Cerebellar cortex (tissue), 1 donor: ENCODE measurements around the gene RAD51B.
A peak's percentile ranks its signal among the peaks of the same experiment; 100 is the strongest.

ENCODE experiments used
- DNase-seq: peaks from one replicate; pipeline ENCODE4 v3.0.0-alpha.2; 2015; ENCODE audit warnings: low spot score

The RAD51B gene

DNA sequence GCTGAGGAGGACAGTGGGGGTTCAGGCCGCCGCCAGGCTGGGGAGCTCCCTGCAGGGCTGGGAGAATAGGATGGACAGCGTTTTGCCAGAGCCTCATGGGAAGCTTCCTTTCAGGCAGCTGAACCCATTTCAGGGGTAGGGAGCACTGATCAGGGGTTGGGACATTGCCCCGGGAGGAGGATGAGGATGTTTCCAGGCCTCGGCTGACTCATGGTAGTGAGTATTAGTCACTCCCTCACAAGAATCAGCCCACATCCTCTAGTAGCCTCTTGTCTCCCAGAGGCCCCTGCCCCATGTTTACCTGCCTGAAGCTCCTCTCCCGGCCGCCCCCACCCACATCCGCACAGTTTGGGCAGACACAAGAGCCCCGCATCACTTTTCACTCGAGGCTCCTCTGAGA, 883.5 kb downstream of the RAD51B start:
- DNase-seq: no peak

DNA sequence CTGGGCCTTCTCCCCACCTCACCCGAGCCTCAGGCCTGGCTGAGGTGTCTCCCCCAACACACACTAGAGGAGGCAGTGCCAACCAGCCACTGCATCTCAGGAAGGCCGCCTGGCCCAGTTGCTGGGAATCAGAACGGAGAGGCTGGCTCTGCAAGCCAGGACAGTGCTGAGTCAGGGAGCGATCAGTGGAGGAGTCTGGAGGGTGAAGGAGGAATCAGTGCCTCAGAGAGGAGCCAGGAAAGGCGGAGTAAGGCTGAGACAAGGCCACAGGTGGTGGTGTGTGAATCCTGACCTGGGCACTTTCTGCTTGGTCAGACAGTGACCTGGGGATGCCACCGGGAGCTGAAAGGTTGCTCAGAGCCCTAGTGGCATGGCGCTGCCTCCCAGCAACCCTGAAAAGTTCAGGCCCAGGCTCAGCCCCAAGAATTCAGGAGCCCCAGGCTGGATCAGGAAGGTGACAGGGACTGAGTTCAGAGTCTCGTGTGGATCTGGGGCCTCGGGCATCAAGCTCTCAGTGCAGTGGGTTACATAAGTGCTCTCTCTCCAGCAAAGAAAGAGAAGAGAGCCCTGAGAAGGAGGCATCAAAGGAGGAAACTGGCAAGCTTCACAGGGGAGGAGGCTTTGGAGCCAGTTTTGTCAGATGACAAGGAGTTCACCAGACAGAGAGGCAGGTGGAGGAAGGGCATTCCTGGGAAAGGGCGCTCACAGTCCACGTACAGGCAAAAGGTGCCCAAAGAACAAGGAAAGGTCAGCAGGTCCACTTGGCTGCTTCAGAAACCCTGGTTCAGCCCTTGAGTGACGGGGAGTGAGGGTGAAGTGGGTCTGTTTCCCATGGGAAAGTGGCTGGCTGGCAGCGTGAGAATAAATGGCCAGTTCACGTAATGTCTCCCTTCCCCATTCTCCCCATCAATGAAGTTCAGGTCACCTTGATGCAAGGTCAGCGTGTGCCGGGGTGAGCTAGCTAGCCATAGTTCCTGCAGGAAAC, 885.4 kb downstream of the RAD51B start:
- no peak for DNase-seq

DNA sequence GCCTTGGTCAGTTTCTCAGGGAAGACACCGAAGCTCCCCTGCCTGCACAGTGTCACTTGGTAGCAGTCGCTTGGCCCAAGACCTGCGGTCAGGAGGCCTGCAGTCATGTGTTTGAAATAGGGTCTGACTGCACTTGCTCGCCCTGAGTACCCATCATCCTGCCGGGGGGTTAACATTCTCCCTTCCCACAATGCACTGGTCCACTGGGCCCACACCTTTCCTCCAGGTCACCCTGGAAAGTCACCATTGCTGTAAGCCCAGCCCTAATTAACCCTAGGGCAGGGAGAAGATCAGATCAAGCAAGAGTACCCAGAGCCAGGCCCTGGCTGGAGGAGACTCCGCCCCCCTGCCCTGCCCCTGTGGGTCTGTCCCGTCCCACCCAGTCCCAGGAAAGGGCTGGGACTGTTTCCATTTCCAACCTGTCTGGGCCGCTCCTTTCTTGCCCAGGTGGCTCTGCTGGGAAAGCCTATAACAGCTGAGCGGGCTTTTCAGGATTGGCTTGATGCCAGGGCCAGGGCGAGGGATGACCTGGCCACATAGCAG, 886.2 kb downstream of the RAD51B start:
- DNase-seq: no peak

DNA sequence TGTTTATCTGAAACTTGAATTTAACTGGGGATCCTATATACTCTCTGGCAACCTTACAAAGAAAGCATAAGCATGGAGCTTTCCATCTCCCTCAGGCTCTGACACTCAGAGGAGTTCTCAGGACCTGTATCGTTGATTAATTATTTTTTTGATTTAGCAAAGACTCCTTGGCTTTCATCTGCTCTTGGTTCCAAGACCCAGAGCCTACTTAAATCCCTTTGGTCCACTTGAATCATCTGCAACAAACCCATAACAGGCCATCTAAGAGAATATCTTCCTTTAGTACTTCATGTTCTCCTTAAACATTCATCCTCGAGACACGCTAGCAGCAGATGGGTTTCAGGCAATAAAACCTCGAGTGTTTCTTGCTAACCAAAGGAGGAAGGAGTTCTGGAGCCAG, 887.9 kb downstream of the RAD51B start:
- DNase-seq: no peak

DNA sequence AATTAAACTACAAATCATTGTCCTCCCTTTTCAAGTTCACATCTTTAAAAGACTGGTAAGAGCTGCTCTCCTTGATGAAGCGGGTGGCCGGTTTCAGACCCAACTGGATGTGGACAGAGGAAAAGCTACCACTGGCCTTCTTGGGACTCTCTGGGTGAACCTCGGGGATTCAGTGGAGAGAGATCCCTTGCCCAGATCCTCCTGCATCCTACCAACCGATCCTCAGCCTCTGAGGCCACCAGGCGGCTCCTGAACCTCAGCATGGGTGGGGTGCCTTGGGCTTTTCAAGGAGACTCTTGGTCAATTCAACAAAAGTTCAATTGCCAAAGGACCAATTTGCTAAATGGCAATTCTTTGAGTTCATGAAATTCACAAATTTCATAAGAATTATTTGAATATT, 888.8 kb downstream of the RAD51B start:
- no peak for DNase-seq

DNA sequence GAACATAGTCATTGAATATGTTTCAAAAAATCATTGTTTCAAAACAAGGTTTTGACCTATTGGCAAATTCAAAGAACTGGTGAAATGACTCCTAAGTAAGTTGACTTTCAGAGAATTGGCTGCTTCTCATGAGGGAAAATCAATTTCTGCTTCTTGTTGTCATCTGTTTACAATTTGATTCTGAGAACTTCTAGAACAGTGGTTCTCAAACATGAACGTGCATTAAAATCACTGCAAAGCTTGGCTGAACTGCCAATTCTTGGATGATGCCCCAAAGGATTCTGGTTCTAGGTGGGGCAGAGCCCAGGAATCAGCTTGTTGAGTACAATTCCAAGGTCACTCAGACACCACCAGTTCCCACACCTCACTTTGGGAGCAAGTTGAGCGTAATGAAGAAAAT, 889.4 kb downstream of the RAD51B start:
- no peak for DNase-seq

DNA sequence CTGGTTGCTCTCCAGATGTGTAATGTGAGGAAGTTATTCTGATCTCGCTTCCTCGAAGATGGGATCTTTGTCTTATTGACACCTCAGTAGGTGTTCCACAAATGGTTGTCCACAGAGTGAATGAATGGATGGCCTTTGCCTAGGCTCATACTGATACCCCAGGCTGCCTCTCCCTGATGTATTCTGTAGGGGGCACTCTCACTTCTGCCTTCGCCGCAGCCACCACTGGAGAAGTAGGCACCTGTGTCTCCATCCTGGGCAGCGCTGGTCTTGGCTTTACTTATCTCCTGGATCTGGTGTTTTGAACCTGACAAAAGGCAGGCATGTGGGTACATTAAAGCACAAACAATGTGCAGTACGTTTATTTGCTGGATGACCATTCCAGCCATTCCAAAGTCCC, 891.2 kb downstream of the RAD51B start:
- DNase-seq: no peak

DNA sequence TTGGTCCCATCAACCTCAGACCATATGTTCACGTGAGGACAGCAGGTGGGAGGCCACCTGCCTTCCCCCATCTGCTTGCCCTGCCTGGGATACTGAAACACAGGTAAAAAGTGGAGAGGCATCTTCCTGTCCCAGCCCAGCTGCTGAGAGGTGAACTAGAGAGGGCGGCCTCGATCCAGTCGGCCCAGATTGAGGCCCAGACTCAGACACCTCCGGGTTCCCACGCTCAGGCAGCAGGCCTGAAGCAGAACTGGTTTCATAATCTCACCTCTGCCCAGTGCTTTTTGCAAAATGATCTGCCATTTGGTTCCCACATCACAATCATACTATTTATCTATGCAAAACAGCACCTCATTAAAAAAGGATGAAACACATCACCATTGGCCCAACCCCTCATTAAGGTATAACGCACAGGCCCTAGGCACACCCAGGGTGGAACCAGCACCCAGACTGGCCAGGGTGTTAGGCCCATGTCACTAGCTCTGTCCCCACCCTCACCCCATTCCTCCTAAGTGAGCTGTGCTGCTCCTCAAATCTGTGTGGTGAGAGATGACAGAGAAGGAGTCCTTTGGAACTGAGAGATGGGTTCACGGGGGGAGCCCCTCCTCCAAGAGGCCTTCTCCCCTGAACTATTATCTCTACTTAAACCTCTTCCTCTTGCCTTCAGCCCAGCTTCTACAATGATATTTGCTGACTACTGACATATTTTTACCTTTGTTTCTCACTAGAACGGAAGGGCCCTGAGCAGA, 892.2 kb downstream of the RAD51B start:
- DNase-seq: no peak

DNA sequence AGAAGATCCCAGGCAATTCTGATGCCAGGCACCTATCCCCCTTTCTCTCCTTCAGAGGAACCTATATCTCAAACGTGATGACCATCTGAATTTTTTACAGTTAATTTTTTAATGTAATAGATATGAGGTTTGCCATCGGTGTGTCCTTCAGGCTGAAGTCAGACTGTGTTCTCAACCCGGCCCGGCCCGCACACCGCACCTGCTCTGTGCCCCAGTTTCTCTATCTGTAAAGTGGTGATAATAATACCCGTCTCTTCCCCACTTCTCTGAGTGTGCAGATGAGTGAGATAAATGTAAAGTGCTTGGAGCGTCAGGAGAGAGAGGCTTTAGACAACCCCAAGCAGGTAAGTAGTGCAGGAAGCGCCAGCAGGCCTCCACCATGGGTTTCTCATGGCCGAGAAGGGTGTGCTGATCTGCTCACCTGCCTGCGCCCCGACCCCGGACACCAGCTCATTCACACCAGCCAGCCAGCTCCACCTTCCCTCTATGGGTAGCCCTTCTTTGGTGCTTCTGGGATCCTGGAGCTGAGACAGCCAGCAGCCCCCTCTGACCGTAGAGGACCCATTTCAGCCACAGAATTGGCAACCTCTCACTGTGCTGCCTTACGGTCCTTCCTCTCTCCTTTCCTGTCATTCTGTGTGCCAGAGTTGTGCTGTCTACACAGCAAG, 893.3 kb downstream of the RAD51B start:
- no peak for DNase-seq

DNA sequence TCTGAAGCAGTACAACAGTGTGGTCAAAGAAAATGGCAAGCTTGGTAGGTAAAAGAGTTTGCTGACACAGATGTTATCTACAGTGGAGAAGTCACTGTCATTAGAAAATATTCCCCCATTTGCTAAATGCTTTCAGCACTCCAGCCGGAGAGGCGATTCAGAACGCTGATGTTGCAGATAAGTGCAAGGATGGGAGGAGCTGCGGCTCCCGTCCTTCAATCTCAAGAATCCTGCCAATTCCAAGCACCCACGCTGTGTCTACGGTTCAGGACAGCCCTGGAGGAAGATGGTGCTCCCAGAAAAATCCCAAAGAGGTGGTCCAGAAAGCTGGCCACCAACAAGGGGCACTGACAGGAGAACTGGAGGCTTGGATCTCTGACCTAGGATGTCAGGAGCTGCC, 894.2 kb downstream of the RAD51B start:
- no peak for DNase-seq

DNA sequence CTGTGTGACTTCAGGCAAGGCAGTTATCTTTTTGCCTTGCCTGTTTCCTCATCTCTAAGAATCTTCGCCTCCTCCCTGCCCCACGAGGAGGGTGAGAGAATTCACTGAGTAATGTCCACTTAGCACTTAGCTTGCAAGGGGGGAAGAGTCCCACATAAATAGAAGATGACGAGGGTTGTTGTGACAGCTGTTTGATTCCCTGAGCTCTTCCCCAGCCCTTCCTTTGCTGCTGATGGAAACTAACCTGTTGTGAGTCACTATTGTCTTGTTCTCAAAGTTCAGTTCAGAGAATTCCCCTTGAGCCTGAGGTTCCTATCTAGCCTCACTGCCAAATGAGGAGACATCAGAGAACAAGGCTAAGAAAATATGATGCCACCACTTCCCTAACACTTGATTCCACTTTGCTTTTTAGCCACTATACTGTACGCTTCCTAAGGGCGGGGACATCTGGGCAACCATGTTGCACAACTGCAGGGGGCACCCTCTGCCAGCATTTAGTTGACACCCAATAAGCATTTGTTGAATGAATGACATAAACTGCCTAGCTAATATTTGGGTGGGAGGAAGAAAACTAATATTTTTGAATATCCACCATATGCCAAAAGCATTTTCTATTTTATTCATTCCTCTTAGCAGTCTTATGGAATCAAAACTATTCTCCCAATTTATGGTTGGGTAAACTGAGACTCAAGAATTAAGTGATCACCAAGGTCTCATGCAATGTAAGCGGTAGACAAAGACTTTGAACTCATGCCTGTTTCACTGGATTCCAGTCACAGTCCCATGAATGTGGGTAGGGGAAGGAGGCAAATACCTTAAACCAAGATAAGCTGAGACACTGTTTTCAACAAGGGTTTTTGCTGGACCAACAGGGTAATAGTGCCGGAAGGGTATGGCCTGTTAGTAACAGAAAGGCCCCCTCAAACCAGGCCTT, 895.7 kb downstream of the RAD51B start:
- DNase-seq: no peak

DNA sequence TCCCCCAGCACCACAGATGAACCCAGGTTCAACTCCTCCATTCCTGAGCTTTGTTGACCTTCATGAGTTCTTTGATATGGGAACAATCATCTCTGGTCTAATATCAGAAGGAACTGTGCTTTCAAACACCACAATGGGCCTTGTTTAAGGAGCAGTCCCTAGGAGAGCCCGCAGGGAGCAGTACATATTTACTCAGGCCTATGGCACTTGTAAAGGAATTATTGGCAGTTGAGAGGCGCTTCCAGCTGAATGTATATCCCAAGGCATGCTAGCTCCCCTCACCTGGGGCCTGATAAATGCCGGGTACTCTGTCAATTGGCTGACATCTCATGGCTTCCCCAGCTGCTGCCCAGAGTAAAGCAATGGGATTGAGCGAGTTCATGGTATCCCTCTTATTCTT, 897.1 kb downstream of the RAD51B start:
- peak; percentile 9 for DNase-seq

DNA sequence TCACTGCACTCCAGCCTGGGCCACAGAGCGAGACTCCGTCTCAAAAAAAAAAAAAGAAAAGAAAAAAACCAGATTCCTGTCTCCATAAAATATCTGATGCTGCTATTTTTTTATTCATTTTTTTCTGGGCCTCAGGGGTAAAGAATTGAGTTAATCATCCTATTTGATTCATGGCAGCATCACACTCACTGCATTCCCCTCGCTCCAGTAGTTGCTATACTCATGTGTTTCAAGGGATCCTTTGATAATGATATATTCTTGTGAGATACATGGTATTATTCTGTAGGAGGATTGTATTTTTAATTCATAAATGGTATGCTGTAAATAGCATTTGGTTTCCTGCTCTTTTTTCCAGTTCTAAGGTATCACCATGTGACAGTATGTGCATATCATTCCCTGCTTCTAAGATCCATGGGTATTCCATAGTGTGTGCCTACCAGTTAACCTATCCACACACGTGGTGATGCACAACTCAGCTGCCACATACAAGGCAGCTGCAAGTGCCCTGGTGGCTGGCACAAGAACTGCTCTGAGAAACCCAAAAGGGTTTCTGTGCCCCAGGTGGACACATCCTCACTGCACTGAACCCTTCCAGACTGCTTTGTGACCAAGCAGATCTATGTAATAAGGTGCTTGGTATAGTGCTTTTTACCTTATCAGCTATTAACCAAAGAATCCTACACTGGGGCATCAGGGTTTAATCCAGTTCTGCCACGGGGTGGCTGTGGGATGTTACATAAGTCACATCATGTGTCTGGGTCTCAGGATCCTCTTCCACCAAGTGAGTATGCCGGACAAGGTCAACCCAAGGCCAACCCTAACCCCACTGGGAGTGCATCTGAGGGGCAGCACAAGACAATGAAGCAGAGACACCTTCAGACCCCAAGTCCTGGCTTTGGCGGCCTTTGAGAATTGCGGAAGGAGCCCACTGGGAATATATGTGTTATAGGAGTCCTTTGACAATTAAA, 898.7 kb downstream of the RAD51B start:
- no peak for DNase-seq

DNA sequence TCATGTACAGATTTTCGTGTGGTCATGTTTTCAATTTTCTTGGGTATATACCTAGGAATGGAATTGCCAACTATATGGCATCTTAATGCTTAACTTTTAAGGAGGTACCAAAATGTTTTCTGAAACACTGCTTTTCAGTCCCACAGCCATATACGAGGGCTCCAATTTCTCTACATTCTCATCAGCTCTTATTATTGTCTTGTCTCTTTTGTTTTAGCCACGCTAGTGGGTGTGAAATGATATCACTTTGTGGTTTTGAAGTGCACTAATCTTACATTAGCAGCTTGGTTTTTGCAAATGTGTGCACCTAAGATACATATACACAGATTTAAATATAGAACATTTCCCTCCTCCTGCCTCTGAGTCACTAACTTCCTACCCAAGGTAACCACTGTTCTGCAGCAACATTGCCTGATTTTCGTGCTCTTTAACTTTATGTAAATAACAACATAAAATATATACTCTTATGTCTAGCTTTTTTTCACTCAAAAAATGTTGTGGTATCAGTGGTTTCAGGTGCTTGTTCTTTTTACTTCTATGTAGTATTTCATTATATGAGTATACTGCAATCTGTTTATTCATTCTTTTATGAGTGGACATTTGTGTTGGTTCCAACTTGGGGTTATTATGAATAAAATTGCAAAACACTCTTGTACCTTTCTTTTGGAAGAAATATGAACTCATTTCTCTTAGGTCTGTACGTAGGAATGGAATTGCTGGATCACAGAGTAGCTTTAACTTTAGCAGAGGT, 900.2 kb downstream of the RAD51B start:
- no peak for DNase-seq

DNA sequence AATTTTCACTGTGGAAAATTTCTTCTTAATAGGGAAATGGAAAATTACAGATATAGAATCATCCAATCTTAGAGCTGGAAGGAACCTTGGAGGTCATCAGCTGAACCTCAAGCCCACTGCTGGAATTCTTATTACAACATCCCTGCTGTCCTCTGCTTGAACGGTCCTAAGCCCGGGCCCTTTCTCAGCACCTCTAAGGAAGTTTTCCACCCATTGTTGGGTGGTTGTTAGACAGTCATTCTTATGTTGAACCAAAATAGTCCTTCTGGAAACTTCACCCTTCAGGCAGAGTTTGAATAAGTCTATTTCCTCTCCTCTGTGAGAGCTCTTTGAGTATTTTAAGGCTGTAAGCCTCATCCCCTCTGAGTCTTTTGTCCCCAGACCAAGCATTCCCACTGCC, 902.6 kb downstream of the RAD51B start:
- no peak for DNase-seq

DNA sequence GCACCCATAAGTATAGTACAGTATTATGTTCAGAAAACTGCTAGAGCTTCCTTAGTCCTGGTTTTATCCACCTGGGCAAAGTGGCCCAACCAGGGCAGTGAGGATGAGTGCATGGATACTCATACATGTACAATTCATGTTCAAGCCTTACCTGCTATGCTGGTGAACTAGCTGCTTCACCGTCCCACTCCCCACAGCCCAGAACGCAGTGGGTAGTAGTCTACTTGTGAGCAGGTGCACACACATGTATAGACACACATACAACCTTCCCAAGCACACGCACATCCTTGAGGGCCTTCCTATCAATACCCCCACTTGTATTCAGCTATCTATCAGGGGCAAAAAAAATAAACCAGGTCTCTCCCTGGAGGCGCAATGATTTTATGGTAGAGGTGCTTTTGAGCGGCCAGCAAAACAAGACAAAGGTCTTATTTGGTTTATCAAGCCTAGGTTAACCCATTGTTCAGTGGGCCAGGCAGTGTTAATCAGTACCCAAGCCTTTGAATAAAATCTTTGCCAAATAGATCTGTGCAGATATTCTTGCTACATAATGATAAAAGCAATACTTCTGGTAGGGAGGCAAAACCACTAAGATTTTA, 903.5 kb downstream of the RAD51B start:
- no peak for DNase-seq

DNA sequence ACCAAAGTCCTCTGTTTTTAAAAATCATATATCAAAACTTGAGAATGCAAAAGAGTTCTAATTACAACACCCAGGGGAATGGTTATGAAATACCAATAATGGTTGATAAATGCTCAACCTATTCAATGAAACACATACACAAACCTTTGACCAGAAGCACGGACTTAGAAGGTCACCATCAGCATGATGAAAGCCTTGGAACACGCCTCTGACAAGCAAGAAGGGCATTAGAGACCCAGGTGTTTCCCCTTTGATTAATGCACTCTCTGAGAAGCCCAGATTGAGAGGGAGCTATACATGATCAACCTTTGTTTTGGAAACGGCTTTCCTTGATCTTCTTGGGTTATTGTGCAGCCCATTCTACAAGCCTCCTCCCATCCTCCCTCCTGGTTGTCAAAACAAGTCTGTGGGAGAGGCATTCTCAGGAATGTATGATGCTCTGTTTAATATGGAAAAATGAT, 904.3 kb downstream of the RAD51B start:
- DNase-seq: no peak

DNA sequence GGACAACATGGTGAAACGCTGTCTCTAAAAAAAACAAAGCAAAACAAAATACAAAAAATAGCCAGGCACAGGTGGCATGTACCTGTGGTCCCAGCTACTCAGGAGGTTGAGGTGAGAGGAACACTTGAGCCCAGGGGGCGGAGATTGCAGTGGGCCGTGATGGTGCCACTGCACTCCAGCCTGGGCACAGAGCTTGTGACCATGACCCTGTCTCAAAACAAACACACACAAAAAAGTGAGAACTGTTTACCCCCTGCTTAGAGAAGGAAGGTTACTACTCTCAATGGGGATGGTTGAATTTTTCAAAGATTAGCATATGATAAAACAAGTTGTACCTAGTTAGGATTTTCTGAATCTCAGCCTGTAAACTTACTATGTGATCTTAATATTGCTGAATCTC, 905.3 kb downstream of the RAD51B start:
- no peak for DNase-seq
